MM.1S (cell line): ENCODE measurements around the gene IL9R.
"Not testable (repeated sequence)": the region's sequence is repeated elsewhere in the genome, so short reads cannot be mapped to it uniquely, and the experiment has no call there.

Source experiments
- CTCF ChIP-seq: fragments of 300-600 bp; sonication (generic); IDR thresholded peaks from 2 replicates; pipeline ENCODE4 v1.5.1; 2016; ENCODE audit warnings: antibody characterized with exemption, low read length, mixed read lengths
- EZH2 ChIP-seq: fragments of 300-600 bp; sonication (generic); optimal IDR thresholded peaks from 2 replicates; pipeline ENCODE3; 2017; ENCODE audit warnings: low read depth, mild to moderate bottlenecking, antibody characterized with exemption, low read length, mixed read lengths

DNA sequence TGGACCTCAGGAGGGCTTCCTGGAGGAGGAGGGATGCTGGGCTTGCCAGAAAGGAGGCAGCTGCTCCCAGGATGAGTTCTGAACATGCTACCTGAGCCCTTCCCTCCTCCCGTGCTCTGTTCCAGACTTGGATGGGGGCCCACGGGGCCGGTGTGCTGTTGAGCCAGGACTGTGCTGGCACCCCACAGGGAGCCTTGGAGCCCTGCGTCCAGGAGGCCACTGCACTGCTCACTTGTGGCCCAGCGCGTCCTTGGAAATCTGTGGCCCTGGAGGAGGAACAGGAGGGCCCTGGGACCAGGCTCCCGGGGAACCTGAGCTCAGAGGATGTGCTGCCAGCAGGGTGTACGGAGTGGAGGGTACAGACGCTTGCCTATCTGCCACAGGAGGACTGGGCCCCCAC is 12.2 kb downstream of the IL9R start:
- TF ChIP-seq CTCF, EZH2: not testable (repeated sequence)
